Peyer's patch (tissue), 4 donors: ENCODE measurements around the gene ETV5. TPM values are rescaled to one million over a fixed set of nuclear protein-coding genes. Genes with fewer than 3 reads are reported as not detected.
"Not testable (repeated sequence)": the region's sequence is repeated elsewhere in the genome, so short reads cannot be mapped to it uniquely, and the experiment has no call there.

Experiments
- DNase-seq, 3 donors: peaks; one replicate each; pipeline ENCODE4 v3.0.0-alpha.2; 2017 to 2019
- H3K27ac ChIP-seq, 4 donors: fragments of 200-600 bp; sonication (generic); one replicate each; pipeline ENCODE4 v1.5.1; 2016 to 2019
- H3K27me3 ChIP-seq, 2 donors: fragments of 200-600 bp; sonication (generic); one replicate each; pipeline ENCODE4 v1.5.1; 2019
- H3K36me3 ChIP-seq, 3 donors: fragments of 200-600 bp; sonication (generic); one replicate each; pipeline ENCODE4 v1.5.1; 2016 to 2019
- H3K4me1 ChIP-seq, 4 donors: fragments of 200-600 bp; sonication (generic); one replicate each; pipeline ENCODE4 v1.5.1; 2016 to 2019
- H3K4me3 ChIP-seq, 4 donors: fragments of 200-600 bp; sonication (generic); 1 replicate in 3 of 4; 2 replicates in 1 of 4; pipeline ENCODE4 v1.5.1; 2016 to 2019; ENCODE audit warnings: mild to moderate bottlenecking in 1 of 4
- H3K9me3 ChIP-seq, 4 donors: fragments of 200-600 bp; sonication (generic); one replicate each; pipeline ENCODE4 v1.5.1; 2016 to 2019; ENCODE audit warnings: mild to moderate bottlenecking in 1 of 4
- POLR2A ChIP-seq, 2 donors: fragments of 450-650 bp; IDR thresholded peaks; one replicate each; pipeline ENCODE4 v1.5.1; 2017; ENCODE audit warnings: antibody characterized with exemption in 2 of 2, mild to moderate bottlenecking in 2 of 2, moderate library complexity in 2 of 2
- total RNA-seq, 4 donors: library from RNA; depleted of rRNA; stranded (reverse); fragments of >200 nt; gene quantifications; one replicate each; pipeline ENCODE4 v1.1.0, GENCODE V29; 2016
- TF ChIP-seq, protein P1 (sequence below), 6 experiments: fragments of 450-650 bp in 4 of 6; fragments of 200-600 bp in 2 of 6; sonication (generic) in 1 of 6; IDR thresholded peaks; one replicate each; pipeline ENCODE4 v1.5.1; 2017 to 2019; ENCODE audit warnings: antibody characterized with exemption in 6 of 6, mild to moderate bottlenecking in 3 of 6, moderate library complexity in 1 of 6

Gene ETV5
- total RNA-seq, 4 donors from 2014 or later, result 4.1 to 5.3 (median 4.8) TPM

DNA sequence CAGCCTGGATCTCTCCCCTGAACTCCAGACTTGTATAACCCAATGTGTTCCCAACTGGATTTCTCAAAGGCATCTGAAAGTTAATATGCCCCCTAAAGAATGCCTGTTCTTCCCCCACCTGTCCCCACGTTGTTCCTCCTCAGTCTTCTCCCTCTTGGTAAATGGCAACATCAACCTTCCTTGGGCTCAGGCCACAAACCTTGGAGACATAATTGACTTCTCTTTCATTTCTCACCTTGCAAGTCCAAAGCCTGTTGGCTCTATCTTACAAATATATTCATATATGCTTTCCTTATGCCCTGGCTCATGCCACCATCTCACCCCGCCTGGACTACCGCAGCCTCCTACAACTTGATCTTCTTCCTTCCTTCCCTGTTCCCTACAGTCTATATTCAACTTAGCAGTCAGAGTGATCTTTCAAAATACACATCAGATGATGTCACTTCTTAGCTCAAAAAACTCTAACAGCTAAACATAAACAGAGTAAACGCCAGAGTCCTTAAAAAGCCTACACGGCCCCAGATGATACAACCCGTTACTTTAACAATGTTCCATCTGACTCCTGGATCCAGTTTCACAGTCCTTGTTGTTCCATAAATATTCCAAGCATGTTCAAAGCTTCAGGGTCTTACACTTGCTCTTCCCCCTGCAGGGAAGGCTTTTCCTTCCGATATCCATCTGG lies 66.2 kb downstream of the ETV5 start:
- Histone ChIP-seq H3K9me3 (no peaks in the 10 kb centered on the region), H3K36me3 (no peaks in the 10 kb centered on the region)
- TF ChIP-seq, protein P1, sequence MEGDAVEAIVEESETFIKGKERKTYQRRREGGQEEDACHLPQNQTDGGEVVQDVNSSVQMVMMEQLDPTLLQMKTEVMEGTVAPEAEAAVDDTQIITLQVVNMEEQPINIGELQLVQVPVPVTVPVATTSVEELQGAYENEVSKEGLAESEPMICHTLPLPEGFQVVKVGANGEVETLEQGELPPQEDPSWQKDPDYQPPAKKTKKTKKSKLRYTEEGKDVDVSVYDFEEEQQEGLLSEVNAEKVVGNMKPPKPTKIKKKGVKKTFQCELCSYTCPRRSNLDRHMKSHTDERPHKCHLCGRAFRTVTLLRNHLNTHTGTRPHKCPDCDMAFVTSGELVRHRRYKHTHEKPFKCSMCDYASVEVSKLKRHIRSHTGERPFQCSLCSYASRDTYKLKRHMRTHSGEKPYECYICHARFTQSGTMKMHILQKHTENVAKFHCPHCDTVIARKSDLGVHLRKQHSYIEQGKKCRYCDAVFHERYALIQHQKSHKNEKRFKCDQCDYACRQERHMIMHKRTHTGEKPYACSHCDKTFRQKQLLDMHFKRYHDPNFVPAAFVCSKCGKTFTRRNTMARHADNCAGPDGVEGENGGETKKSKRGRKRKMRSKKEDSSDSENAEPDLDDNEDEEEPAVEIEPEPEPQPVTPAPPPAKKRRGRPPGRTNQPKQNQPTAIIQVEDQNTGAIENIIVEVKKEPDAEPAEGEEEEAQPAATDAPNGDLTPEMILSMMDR (IDR thresholded peaks at IDR 0.05), result no peak
- no peak for TF ChIP-seq POLR2A (IDR thresholded peaks at IDR 0.05)

DNA sequence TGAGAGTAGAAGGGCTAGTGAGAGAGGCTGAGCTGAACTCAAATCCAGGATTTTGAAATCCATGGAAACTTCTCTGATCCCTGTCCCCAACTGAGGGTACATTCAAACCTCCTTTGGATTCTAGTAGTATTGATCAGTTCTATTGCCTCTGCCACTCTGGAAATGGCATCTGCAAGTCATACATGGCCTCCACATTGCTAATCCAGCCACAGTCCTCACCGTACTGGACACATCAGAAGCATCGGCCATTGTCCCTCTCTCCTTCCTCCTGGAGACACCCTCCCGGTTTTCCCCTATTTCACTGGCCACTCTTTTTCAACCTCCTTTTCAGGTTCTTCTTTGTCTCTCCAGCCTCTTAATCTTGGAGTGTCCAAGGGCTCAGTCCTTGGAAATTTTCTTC lies 66.9 kb downstream of the ETV5 start:
- no peak overlapping the region for H3K27ac ChIP-seq
- no peaks in the 10 kb centered on the region for H3K9me3 ChIP-seq
- no peaks in the 10 kb centered on the region for H3K36me3 ChIP-seq
- H3K4me3 ChIP-seq, result no peak overlapping the region
- DNase-seq, result no peak
- H3K4me1 ChIP-seq, result no peaks in the 10 kb centered on the region
- TF ChIP-seq POLR2A (IDR thresholded peaks at IDR 0.05), result no peak
- TF ChIP-seq, protein P1 (IDR thresholded peaks at IDR 0.05), result no peak
- H3K27me3 ChIP-seq, result no peaks in the 10 kb centered on the region

More for the DNA sequence above, 66.2 kb downstream of the ETV5 start:
- H3K4me3 ChIP-seq, result no peak overlapping the region
- no peak overlapping the region for H3K27ac ChIP-seq
- no peak for DNase-seq
- H3K4me1 ChIP-seq, result no peaks in the 10 kb centered on the region
- H3K27me3 ChIP-seq, result no peaks in the 10 kb centered on the region

DNA sequence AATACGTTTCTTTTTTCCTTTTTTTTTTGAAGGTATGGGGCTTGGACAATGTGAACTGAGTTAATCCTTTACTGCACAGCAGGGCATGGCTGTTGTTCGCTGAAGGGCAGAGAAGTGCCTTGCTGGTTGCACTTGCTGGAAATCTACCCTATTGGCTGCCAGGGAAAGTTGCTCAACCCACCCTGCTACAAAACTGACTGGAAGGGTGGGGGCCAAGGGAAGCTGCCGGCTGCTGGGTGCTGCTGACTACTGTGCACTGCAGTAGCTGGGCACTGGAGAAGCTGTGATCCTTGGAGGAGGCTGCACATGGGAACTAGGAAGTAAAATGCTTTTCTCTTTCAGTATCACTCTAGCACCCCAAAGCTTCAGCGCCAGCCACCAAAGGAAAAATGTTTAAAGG lies 70.5 kb downstream of the ETV5 start:
- H3K4me1 ChIP-seq, result no peaks in the 10 kb centered on the region
- no peak for DNase-seq
- H3K27ac ChIP-seq, result no peak overlapping the region
- no peak overlapping the region for H3K4me3 ChIP-seq
- H3K9me3 ChIP-seq, result no peaks in the 10 kb centered on the region
- TF ChIP-seq, protein P1 (IDR thresholded peaks at IDR 0.05), result no peak
- no peak for TF ChIP-seq POLR2A (IDR thresholded peaks at IDR 0.05)
- H3K36me3 ChIP-seq, result no peaks in the 10 kb centered on the region
- H3K27me3 ChIP-seq, result no peaks in the 10 kb centered on the region

DNA sequence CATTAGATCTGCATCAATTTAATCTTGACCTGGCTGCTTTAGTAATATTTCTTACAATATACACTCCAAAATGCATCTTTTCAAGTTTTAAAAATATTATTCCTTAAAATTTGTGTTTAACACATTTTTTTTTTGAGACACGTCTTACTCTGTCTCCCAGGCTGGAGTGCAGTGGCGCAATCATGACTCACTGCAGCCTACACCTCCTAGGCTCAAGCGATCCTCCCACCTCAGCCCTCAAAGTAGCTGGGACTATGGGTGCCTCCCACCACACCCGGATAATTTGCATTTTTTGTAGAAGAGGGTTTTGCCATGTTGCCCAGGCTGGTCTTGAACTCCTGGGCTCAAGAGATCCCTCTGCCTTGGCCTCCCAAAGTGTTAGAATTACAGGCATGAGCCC lies 73.6 kb downstream of the ETV5 start:
- no peaks in the 10 kb centered on the region for H3K9me3 ChIP-seq

DNA sequence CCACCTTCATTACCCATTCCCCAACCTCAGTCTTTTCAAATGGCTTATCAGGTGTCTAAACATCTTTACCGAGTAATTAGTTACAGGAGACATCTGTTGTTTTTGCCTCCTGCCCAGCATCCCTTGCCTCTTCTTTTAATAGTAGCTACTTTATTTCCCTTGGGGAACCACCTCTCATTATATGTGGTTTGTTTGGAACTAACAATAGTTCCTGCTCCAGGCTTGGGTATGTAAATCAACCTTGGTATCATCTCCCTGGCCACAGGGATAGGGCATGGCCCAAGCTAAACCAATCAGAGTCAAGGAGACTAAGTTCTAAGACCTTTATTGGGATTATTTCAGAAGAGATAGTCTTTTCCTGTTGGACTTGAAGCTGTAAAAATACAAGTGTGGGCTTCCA lies 76.6 kb downstream of the ETV5 start:
- Histone ChIP-seq H3K27me3 (no peaks in the 10 kb centered on the region), H3K36me3 (no peaks in the 10 kb centered on the region), H3K4me1 (no peaks in the 10 kb centered on the region), H3K9me3 (no peaks in the 10 kb centered on the region), H3K27ac (no peak overlapping the region), H3K4me3 (no peak overlapping the region)
- TF ChIP-seq POLR2A (IDR thresholded peaks at IDR 0.05), result no peak
- TF ChIP-seq, protein P1 (IDR thresholded peaks at IDR 0.05), result no peak
- DNase-seq, result no peak

More for the DNA sequence above, 73.6 kb downstream of the ETV5 start:
- Histone ChIP-seq H3K36me3 (no peaks in the 10 kb centered on the region), H3K27me3 (no peaks in the 10 kb centered on the region), H3K4me1 (no peaks in the 10 kb centered on the region), H3K4me3 (no peak overlapping the region), H3K27ac (no peak overlapping the region)
- DNase-seq, result no peak
- TF ChIP-seq POLR2A (IDR thresholded peaks at IDR 0.05), result no peak
- TF ChIP-seq, protein P1 (IDR thresholded peaks at IDR 0.05), result no peak

DNA sequence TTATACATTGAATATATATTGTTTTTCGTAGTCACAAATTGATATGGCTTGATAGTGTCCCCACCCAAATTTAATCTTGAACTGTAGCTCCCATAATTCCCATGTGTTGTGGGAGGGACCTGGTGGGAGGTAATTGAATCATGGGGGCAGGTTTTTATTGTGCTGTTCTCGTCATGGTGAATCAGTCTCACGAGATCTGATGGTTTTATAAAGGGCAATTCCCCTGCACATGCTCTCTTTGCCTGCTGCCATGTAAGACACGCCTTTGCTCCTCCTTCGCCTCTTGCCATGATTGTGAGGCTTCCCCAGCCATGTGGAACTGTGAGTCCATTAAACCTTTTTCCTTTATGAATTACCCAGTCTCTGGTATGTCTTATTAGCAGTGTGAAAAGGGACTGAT lies 82.9 kb downstream of the ETV5 start:
- H3K36me3 ChIP-seq, H3K9me3 ChIP-seq, H3K27me3 ChIP-seq, H3K4me3 ChIP-seq, DNase-seq, H3K4me1 ChIP-seq, H3K27ac ChIP-seq: not testable (repeated sequence)
